GM13977 (cell line): ENCODE data around the gene COP1.

Source experiments
- DNase-seq: peaks from one replicate; pipeline ENCODE4 v3.0.0; 2012; ENCODE audit warnings: low spot score
- in situ Hi-C: fragments of 300-500 bp; cut with MboI; formaldehyde crosslinking; loops from one replicate; pipeline ENCODE4 v1.12.0; 2022; ENCODE audit warnings: low sequenced_read_pairs, low pct_unique_long_range_greater_than_20kb, mixed read lengths, inconsistent platforms; ENCODE audit not compliant: unreplicated experiment
- TF ChIP-seq, protein P1 (sequence below): IDR thresholded peaks from 2 replicates; pipeline ENCODE4 v1.5.1; 2012; ENCODE audit warnings: mild to moderate bottlenecking, control low read depth; ENCODE audit not compliant: insufficient read depth; ENCODE audit errors: extremely low read depth, missing control alignments

The COP1 gene

DNA sequence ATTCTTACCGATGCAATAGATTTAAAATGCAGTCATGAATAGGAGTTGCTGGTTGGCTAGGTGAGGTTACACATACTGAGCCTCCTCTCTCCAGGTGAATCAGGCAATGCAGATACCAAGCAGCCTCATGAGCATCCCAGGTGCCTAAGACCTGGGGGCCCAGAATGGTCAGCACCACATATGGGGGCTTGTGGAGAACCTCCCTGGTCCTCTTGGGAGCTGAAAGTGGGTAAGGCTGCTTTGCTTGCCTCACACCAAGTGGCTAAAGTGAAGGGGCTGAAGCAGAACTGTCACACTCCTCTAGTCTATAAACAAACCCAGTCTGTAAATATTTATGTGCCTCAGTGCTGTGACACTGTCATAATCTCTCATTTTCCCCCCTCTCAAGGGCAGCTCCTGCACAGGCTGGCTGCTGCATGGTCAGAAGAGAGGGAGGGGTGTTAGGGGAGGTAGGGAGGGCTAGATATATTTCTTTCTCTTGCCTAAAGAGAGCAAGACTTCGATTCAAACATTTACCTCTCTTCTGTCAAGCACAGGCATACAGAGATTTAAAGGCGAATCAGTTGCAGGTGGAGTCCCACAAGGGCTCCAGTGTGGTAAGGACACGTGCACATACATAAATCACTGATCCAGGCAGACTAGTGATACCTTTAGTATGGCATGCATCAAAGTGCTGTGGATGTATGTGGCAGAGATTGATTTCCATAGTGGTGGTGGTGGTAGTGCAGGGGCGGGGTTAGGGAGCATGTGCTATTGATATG is 305.8 kb downstream of the COP1 start:
- TF ChIP-seq, protein P1, sequence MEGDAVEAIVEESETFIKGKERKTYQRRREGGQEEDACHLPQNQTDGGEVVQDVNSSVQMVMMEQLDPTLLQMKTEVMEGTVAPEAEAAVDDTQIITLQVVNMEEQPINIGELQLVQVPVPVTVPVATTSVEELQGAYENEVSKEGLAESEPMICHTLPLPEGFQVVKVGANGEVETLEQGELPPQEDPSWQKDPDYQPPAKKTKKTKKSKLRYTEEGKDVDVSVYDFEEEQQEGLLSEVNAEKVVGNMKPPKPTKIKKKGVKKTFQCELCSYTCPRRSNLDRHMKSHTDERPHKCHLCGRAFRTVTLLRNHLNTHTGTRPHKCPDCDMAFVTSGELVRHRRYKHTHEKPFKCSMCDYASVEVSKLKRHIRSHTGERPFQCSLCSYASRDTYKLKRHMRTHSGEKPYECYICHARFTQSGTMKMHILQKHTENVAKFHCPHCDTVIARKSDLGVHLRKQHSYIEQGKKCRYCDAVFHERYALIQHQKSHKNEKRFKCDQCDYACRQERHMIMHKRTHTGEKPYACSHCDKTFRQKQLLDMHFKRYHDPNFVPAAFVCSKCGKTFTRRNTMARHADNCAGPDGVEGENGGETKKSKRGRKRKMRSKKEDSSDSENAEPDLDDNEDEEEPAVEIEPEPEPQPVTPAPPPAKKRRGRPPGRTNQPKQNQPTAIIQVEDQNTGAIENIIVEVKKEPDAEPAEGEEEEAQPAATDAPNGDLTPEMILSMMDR: no peak
- DNase-seq: no peak
- in situ Hi-C loops: no loop called here

DNA sequence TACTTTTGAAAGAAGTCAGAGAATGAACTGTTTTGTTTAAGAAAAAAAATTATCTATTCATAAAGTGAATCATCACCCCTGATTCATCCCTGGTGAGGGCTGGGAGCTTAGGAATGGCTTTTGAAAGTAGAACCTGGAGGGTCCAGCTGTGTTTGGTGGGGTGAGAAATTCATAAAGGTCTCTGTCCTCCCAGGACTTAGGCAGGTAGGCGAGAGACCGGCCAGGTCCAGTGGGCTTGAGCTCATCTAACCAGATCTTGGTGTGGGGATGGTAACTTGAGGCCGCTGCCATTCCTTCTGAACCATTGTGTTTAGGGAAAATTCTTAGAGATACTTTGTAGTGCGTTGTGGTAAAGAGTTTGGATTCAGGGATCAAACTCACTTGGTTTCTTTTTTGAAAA is 306.9 kb downstream of the COP1 start:
- TF ChIP-seq, protein P1: no peak
- in situ Hi-C loops: no loop called here
- DNase-seq: no peak

DNA sequence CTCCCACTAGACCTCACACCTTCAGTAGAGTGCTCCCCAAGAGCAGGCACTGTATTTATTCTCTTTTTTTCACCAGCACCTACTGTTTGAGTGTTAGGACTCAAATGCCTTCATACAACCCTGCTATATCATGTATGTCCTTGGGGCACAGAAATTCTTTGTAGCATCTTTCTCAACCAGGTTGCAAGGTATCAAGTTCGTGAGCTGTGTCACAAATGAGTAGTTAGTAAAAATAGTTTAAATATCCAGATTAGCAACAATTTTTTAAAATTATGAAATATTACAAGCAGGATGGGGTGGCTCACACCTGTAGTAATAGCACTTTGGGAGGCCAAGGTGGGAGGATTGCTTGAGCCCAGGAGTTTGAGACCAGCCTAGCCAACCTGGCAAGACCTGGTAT is 311.1 kb downstream of the COP1 start:
- in situ Hi-C loops: no loop called here
- TF ChIP-seq, protein P1: no peak
- DNase-seq: no peak
